ENCODE measurements around the gene SLC22A23.

DNA sequence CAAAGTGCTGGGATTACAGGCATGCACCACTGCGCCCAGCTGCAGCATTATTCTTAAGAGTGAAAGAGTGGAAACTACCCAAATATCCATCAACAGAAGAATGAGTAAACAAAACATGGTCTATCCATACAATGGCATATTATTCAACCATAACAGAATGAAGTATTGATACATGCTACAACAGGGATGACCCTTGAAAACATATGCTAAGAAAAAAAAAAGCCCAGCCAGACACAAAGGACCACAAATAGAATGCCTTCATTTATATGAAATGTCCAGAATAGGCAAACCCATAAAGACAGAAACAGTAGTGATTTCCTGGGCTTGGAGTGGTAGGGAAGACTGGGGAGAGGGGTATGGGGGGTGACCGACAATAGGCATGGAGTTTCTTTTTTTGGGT is 236.5 kb downstream of the SLC22A23 start:
- TF ChIP-seq, protein P1, sequence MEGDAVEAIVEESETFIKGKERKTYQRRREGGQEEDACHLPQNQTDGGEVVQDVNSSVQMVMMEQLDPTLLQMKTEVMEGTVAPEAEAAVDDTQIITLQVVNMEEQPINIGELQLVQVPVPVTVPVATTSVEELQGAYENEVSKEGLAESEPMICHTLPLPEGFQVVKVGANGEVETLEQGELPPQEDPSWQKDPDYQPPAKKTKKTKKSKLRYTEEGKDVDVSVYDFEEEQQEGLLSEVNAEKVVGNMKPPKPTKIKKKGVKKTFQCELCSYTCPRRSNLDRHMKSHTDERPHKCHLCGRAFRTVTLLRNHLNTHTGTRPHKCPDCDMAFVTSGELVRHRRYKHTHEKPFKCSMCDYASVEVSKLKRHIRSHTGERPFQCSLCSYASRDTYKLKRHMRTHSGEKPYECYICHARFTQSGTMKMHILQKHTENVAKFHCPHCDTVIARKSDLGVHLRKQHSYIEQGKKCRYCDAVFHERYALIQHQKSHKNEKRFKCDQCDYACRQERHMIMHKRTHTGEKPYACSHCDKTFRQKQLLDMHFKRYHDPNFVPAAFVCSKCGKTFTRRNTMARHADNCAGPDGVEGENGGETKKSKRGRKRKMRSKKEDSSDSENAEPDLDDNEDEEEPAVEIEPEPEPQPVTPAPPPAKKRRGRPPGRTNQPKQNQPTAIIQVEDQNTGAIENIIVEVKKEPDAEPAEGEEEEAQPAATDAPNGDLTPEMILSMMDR (conservative IDR thresholded peaks at IDR 0.05; ENCODE audit: low read length) = no peak
- no peak for TF ChIP-seq EZH2phosphoT487 (IDR thresholded peaks at IDR 0.05; ENCODE audit: borderline replicate concordance, low read depth, low read length)
